Medulla oblongata (tissue), 1 donor: ENCODE measurements around the gene PUM1.
"Not testable (repeated sequence)": the region's sequence is repeated elsewhere in the genome, so short reads cannot be mapped to it uniquely, and the experiment has no call there.

Source experiments
- DNase-seq: peaks from one replicate; pipeline ENCODE4 v3.0.0-alpha.2; 2015; ENCODE audit errors: extremely low spot score

Gene PUM1

GRCh38 chr1:31063631-31064030, 1.9 kb downstream of the PUM1 start:
- DNase-seq: peak; percentile 22

GRCh38 chr1:31062867-31063380, 2.6 kb downstream of the PUM1 start:
- no peak for DNase-seq

GRCh38 chr1:31062162-31062866, 3.2 kb downstream of the PUM1 start:
- not testable (repeated sequence) for DNase-seq

- DNase-seq: no peak
Measured at GRCh38 chr1:31058012-31058411, 7.5 kb downstream of the PUM1 start.

GRCh38 chr1:31055953-31056352, 9.6 kb downstream of the PUM1 start:
- no peak for DNase-seq

GRCh38 chr1:31055501-31055900, 10.0 kb downstream of the PUM1 start:
- no peak for DNase-seq

- no peak for DNase-seq
Measured at GRCh38 chr1:31054958-31055481, 10.5 kb downstream of the PUM1 start.

- DNase-seq: no peak
Measured at GRCh38 chr1:31054349-31054748, 11.2 kb downstream of the PUM1 start.

GRCh38 chr1:31052613-31053012, 12.9 kb downstream of the PUM1 start:
- not testable (repeated sequence) for DNase-seq

- no peak for DNase-seq
Measured at GRCh38 chr1:31051611-31052010, 13.9 kb downstream of the PUM1 start.

GRCh38 chr1:31047507-31047906, 18.0 kb downstream of the PUM1 start:
- not testable (repeated sequence) for DNase-seq

- no peak for DNase-seq
Measured at GRCh38 chr1:31043631-31044030, 21.9 kb downstream of the PUM1 start.

GRCh38 chr1:31042656-31043055, 22.9 kb downstream of the PUM1 start:
- DNase-seq: no peak

GRCh38 chr1:31041529-31041928, 24.0 kb downstream of the PUM1 start:
- no peak for DNase-seq

GRCh38 chr1:31040038-31040437, 25.5 kb downstream of the PUM1 start:
- no peak for DNase-seq

GRCh38 chr1:31038935-31039334, 26.6 kb downstream of the PUM1 start:
- not testable (repeated sequence) for DNase-seq

- DNase-seq: no peak
Measured at GRCh38 chr1:31038360-31038759, 27.2 kb downstream of the PUM1 start.

GRCh38 chr1:31036749-31037500, 28.6 kb downstream of the PUM1 start:
- DNase-seq: no peak

- no peak for DNase-seq
Measured at GRCh38 chr1:31033598-31033997, 31.9 kb downstream of the PUM1 start.

- no peak for DNase-seq
Measured at GRCh38 chr1:31032266-31032665, 33.3 kb downstream of the PUM1 start.

- no peak for DNase-seq
Measured at GRCh38 chr1:31031330-31032143, 34.0 kb downstream of the PUM1 start.

GRCh38 chr1:31029026-31029425, 36.5 kb downstream of the PUM1 start:
- DNase-seq: no peak
